HG03520 (cell line): ENCODE data around the gene NCAM1.
"Not testable (repeated sequence)": the region's sequence is repeated elsewhere in the genome, so short reads cannot be mapped to it uniquely, and the experiment has no call there.

Experiments
- ATAC-seq: cut with Tn5 transposase; IDR thresholded peaks from one replicate; pipeline ENCODE4 v1.9.1; 2021; ENCODE audit warnings: mild to moderate bottlenecking, moderate library complexity; ENCODE audit not compliant: unreplicated experiment

NCAM1 gene

DNA sequence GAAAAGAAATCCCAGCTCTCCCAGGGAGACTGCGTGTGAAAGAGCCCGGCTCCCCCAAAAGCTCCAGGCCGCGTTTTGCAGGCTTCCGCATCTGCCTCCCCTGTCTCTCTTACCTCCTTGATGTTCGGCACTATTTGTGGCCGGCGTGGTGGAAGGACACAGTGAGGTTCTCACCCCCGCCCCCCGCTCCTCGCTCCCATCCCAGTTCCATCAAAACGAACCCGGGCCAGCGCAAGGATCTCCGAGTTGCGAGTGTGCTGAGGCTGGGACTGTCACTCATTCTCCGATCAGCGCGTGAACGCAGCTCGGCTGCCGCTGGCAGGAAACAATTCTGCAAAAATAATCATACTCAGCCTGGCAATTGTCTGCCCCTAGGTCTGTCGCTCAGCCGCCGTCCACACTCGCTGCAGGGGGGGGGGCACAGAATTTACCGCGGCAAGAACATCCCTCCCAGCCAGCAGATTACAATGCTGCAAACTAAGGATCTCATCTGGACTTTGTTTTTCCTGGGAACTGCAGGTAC is at the start of gene NCAM1:
NCAM1 (plus strand) TSS at position 275 of the 523 bp plus-strand sequence.
- no peak for ATAC-seq

DNA sequence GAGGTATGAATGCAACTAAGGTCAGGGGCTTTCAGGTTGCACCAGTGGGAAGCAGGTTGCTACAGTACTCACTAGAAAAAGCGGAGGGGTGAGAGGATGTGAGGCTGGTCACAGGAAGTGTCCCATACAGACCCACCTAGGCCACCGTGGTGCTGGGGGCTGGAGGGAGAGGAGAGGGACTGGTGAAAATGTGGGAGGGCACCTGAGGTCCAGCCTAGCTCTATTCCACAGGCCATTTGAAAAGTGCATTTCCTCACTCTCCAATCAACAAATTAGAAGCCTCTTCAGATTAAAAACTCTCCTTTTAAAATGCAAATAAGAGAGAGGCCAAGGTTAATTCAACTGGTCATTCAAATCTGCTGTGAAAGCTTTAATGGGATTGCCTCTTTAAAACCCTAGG is 38.6 kb upstream of the NCAM1 start:
- ATAC-seq: no peak

DNA sequence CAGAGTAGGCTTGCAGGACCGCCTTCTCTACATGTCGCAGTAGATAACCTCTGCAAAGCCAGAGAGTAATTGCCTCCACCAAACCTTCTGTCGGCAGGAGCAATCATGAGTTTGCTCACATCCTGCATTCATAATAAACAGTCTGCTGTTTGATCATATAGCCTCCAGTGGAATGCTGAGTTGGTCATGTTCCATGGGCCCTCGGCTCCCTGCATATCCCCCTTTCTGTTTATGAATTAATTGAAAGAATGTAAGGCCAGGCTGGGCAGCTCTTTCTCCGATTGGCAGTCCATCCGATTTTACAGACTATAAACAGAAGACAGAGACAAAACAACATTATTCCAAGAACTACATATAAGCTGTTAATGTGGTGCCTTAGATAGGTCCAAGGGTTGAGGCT is 36.4 kb upstream of the NCAM1 start:
- ATAC-seq: not testable (repeated sequence)

DNA sequence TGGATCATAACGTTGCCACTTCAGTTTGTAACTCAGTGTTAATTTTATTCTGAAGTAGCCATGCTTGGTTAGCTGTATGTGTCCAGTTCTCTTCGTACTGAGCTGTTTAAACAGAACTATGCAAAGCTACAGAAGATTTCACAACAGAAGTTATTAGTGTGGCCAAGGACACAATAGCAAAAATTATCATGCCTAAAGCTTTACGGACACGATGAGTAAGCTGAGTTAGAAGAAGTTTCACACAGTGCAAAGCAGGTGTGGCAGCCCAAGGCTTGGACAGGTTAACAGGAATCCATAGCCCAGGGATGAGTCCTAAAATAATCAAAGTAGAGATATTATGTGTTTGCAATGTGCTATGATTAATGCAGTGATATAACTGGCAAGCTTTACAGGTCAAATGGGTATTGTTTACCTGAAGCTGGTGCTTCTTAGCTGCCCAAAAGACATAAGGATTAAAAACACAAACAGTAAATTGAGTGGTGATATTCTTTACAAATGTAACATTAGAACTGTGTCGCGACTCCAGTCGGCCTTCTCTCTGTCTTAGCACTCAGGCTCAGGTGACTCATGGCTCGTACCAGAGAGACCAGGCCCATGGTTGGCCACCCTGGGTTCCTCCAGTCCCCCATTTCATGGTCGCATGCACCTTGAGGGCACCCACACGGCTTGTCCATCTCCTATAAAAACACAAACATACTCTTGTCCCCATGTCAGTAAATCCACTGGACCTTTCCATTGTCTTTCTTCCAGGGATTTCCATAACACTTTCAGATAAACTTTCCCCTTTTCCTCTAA is 35.5 kb upstream of the NCAM1 start:
- ATAC-seq: no peak

DNA sequence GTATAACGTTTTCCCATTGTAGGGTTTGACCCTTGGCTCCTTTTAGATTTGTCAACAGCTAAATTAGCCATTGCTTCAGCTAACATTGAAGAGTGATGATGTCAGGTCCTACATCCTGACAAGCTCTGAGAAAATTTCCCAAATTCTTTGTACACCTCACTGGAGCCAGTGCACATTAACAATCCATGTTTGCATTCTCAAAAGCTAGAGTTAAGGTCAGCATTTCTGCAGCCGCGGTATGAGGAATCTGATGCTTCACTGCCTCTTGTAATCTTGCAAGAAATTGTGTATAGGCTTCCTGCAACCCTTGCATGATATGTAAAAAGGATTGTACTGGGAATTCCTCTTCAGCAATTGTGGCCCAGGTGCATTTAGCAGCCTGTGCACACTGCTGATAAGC is 33.1 kb upstream of the NCAM1 start:
- no peak for ATAC-seq

DNA sequence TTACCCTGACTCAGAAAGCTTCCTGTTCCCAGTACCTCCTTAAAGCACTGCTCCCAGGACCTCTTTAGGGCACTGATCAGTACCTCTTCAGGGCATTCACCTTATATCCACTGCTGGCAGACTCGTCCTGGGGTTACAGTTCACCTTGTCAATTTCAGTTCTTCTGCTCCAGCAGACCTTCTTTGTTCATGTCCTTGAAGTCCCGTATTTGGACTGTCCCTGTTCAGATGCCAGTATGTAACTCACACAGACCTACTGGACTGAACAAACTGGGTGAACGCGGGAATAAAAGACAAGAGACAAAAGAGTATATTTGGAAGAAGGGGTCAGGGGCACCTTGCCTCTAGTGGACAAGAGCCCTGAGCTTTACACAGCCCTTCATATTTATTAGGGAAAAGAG is 31.8 kb upstream of the NCAM1 start:
- no peak for ATAC-seq

DNA sequence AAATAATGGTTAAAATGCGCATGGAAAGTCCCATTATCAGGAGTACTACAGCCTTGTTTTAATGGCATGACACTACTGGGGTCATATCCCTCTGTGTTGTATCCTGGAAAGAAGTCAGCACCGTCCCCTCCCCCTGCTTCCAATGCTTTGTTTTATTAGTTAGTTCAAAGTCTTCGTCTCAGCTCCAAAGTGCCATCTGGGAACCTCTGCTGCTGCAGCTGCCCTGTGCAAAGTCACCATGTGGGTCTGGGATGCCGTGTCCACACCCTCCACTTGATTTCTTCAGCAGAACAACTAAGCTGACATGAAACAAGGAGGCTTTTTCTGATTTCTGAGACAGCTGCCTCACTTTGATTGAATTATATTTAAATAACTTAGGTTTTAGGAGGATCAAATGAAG is 29.5 kb upstream of the NCAM1 start:
- no peak for ATAC-seq

DNA sequence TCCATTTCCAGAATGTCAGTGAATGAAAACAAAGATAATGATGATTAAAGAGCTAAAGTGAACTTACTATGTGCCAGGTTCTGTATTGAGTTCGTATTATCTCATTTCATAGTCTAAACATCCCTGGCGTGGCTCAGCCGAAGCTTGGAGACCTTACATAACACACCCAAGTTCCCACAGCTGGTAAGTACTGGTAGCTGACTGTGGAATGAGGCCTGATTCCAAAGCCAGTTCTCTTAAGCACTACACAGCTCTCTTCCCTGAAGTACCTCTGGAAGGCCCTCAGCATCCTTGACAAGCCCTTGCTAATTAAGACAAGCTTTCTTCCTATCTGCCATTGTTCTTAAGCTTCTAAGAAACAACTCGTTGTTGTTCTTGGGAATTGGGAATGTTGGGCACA is 28.6 kb upstream of the NCAM1 start:
- no peak for ATAC-seq

DNA sequence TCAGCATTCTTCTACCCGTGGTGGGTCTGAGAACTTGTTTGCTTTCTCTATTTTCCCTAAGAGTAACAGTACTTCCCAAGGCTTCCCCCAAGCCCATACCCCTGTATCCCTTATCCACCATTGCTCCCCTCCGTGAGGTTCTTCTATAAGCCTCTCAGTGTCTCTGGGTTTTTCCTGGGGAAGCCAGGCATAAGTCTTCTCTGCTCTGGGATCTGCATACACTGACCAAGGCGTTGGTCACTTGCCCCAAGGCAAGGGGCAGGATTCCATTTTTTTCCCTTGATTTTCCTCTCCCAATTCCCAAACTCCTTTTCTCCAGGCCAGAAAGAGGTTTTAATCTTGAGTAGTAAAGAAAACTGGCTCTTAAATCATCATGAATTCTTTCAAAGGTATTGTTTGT is 27.2 kb upstream of the NCAM1 start:
- ATAC-seq: no peak

DNA sequence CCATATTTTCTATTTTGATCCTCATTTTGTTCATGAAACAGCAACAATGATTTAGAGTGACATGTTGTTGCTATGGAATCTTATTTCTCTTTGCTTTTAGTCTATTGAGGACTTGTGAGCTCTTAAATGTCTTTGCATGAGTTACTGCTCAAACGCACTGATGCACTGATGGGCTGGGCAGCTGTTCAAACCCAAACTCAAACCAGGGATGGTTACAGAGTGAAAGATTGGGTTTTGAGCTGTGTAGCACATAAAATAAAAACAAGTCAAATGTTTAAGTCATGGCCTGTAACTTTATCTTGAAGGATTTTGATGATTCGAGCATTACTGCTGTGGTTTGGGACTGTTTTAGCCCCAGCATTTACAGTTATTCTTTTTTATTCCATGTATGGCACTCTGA is 20.1 kb upstream of the NCAM1 start:
- ATAC-seq: no peak

DNA sequence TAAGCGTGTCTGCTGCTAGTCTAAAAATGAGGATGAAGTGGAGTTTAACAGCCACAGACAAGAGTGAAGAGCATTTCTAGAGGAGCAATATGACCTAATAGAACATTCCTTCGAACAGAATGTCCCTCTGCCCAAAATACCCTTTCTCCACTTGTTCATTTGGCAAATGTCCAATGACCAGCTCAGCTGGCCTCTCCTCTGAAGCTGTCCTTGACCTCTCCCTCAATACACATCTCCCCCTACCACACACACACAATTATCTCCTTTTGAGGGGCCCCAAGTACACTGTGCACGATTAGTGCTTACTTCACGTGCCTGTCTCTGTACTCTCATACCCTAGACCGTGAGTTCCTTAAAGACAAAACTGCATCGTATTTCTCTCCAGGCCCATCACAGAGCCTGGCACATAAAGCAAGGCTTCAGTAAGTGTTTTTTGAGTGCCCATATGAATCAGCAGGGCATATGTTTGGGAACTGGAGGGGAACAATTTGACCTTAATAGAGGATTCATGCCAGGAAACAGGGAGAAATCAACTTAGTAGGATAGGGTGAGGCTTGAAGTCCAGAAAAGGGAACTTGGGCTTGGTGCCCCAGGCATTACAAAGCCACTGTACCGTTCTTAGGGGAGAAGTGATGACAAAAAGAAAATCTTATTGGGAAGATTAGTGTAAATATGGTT is 18.1 kb upstream of the NCAM1 start:
- ATAC-seq: no peak

DNA sequence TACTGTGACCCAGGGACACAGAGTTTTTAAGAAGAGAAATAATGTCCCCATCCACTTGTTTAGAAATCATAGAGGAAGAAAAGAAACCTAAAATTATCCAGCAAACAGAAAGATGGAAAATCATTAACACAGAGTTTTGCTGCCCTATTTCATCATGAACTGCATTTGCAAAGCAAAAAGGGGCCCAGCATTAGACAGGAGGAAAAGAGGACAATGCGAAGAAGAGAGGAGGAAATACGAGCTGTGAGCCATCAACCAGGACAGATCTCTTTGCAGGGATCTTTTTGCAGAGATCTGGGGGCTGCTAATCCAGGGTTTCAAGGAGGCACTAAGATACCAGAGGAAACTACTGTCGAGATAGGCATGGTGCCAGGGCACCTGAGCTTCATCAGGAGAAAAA is 14.4 kb upstream of the NCAM1 start:
- no peak for ATAC-seq

DNA sequence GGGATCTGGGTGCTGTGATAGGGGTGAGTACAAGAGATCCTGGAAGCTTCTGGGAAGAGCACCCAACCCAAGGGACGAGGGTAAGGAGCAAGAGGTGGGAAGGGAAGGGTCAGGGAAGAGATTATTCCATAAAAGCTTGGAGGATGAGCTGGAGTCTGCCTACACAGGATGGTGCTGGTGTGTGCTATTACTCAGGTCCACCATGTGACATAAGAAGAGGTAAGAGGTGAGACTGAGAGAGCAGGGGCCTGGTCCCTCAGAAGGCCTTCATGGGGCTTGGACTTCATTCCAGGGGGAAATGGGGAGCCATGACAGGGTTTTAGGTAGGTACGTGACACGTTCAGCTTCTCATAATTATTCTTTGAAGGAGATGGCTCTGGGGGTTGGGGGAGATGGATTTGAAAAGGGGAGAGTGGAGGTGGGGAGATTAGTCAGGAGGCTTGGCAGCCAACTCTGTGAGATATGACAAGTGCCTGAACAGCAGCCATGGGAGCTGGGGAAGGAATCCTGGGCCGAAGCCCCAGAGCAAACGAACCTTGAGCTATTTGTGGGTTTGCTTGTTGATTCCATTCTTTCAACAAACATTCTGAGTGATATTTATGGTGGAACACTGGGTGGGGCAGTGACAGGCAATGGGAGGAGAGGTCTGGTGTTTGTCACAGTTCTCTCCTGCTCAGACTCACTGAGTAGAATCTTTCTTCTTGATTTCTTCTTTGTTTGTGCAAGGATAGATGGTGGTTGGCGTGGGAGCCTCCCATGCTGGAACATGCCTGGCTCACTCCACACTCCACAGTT is 11.2 kb upstream of the NCAM1 start:
- no peak for ATAC-seq

DNA sequence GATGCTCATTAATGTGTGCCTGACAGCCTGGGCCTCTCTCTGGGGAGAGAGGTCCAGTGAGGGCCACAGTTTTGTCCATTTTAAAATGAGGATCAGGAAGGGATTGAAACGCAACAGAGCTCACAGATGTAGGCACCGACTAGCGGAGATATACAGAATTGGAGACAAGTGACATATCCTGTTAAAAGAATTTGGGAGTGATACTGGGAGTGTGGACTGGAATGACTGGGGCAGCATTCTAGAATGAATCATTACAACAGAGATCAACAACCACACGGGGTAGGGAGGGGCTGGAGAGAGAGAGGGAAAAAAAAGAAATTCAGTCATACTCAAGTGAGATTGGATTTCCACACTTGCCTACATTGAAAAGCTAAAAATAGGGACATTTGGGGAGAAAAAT is 2.5 kb upstream of the NCAM1 start:
- no peak for ATAC-seq

DNA sequence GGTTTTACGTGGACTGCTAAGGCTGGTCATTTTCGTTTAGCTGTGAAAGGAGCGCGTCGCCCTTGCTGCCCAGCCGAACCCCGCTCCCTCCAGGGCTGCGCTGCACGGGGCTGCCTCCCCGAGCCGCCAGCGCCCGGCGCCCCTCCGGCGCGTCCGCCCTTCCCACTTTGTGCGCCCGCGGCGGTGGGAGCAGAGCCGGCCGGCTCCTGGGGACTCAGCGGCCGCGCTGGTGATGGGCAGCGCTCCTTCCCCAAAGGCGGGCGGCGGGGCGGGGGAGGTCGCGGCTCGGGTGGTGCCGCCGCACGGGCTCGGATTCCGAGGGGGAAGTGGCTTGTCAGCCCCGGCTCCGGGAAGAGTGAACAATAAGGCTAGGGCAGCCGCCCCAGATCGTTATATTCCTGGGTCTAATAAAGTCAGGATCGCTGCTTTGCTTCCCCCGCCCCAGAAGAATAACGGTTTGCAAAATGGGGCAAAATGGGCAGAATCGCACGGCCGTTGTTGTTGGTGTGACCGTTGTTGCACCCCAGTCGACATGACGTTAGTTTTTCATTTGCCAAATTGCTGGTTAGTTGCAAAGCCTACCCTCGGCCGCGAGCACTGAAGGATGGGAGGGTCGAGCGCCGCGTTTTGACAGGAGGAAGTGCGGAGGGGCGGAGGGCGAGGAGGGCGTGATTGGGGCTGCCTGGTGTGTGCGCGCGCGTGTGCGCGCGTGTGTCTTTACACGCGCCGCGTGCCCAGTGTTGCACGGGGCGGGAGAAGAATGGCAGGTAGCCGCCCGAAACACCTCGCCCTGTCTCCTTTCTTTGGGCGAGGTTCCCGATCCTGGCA is 745 bp downstream of the NCAM1 start:
- no peak for ATAC-seq

DNA sequence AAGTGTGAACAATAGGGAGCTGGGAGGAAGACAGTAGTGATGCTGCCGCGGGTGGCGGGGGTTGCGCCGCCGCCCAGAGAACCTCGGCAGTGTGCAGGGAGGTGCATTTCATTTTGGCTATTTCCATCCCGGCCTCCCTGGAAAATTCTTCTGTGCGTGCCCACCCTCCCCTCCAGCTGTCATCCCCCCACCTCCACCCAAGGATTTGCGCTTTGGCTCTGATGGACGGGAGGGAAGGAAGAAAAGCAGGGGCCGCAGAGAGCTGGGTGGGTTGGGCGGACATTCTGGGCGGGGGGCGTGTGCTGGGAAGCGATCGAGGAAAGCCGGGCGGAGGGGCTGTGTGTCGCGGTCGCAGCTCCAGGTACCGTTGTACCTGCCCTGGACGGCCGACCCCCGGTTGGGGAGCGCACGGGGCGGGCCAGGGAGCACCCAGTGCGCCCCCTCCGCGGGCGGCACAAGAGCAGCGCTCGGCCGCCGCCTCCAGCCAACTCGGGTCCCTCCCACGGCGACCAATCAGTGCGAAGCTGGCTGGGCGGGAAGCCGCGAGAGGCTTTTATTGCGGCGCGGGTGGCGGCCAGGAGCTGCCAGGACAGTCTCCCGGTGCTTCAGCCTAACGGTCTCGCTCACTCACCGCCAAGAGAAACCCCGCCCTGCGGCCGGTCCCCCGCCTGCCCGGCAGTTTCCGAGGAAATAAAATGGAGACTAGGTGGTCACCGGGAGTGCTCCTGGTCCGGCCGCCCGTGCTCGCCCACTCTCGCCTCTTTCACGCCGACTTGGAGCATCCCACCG is 1.6 kb downstream of the NCAM1 start:
- no peak for ATAC-seq

DNA sequence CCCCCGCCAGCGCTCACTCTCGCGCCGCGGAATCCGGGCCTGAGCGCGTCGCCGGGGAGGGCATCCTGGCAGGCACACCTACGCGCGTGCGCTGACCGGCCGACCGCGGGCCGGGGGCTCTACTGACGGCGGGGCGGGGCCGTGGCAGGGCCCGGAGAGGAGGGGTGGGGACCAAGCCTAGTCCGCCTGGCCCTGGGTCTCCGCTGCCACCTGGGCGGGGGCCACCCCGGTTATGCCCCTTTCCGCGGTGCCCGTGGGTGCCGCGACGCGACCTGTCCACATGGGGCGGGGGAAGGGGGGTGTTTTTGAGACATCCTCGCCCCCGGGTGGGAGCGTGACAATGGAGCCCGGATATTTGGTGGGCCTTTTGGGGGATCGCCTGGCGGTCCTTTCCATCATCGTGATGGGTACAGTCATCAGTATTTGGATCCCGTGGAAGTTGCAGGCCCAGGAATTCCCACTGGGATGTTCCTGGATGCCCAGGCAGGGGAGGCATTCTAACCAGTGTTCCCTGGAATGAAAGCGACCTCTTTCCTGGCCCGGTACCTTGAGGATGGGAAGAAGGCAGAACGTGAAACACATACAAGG is 2.2 kb downstream of the NCAM1 start:
- ATAC-seq: no peak

DNA sequence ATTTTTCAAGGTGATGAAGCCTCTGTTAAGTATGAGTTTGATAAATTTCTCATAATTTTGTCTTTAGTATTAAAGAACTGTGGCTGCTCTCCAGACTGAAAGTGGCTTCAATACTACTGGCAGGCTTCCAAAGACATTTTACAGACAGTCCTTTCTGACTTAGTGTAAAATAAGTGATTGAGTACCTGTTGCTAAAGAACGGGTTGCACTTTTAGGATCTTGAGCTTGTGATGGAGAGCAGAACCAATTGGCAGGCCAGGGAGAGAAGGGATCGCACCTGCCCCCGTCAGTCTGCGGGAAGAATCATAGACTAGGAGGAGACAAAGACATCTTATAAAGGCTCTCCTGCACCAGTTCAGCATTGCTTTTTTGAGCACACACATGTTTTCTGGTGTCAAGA is 4.4 kb downstream of the NCAM1 start:
- ATAC-seq: no peak

DNA sequence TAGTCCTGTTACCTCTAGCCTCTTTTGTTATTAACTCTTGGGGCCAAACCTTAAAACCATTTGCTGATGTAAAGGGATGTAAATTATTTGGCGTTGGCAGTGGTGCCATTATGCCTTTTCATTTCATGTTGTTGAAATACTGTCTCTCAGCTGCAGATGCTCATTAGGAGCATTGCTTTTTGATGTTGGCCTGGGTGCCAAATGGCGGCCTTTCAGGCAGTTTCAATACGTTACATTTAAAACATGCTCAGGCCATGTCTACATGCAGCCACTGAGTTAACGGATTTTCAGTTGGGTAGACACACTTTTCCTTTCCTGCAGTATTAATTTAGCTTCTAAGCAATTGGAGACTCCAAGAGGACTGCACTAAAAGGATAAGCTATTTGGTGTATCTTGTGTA is 5.3 kb downstream of the NCAM1 start:
- ATAC-seq: no peak

DNA sequence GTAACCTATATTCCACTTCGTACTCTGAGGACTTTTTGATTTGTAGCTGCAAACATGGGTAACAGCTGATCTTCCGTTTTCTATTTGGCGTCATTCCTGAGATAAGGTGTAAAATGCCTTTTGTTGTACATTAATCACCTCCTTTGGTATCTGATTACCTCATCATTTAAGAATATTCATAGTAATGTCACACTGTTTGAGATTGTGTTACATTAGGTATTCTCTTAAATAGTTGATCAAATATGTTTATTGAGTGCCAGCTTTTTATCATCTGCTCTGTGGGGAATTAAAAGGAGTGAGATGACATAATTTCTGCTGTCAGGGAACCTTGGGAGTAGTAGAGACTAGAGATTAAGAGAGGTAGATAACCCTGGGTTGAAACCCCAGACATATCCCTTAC is 5.9 kb downstream of the NCAM1 start:
- no peak for ATAC-seq
